ENCODE data around the gene CLSTN3.

The CLSTN3 gene
- total RNA-seq, result 19.5 to 56.2 (median 52.1) reads per million in 3 experiments

DNA sequence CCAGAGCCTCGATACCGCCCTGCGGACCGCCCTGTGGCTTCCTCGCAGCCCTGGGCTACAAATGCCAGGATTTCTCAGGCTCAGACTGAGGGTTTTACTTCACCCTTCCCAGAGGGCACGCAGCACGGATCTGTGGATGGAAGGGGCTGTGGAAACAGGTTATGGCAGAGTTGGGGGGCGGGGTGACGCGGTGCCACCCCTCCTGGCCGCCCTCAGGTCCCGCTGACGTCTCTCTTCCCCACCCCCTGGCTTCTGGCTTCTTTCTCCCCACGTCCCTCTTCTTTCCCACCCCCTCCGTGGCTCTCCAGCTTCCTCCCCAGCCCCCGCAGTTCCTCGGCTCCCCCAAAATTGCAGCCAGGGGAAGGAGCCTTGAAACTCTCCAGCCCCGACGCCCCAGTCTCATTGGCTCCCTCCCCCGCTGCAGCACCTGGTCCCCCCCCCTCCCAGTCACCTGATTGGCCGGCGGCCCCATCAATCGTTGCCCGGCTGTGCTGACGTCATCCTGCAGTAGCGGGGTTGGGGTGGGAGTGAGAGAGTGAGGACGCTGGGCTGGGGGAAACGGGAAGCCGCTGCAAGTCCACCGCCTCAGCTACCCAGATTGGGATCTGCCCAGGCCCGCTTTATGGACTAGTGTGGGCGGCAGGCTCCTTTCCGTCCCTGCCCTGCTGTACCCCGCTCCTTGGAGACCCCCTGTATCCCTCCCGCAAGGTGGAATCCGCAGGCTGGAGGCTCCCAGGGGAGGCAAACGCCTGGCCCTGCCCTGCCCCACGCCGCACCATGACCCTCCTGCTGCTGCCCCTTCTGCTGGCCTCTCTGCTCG lies at the start of gene CLSTN3:
CLSTN3 (plus strand) TSS at position 500 of the 820 bp plus-strand sequence; CDS start at position 778, 278 bp downstream.
- peak; percentile 84 for DNase-seq

DNA sequence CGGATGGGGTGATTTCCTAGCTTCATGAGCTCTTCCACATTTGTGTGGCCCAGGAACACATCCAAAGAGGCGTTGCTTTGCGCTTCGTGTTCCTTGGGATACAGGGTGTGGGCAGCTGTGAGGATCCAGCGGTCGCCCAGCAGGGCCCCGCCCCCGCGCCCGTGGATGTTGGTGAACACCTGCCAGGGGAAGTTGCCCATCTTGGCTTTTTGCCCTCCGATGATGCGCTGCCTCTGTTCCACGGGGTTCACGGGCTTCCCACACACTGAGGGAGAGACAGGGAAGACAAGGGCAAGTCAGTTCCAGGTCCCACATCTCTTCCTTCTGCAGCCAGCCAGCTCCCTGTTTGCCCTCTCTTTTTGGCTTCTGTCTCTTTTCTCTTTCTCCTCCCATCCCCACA lies 49.1 kb upstream of the CLSTN3 start:
- no peak for DNase-seq

DNA sequence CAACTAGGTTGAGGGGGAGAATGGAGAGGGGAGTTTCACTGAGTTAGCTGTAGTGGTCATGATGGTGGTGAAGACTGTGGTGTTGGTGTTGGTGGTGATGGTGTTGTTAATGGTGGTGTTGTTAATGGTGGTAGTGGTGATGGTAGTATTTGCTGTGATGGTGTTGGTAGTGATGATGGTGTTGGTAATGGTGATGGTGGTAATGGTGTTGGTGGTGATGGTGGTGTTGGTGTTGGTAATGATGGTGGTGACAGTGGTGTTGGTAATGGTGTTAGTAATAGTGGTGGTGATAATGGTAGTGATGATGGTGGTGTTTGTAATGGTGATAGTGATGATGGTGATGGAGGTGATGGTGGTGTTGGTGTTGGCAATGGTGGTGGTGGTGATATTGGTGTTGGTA lies 47.0 kb upstream of the CLSTN3 start:
- DNase-seq, result no peak

DNA sequence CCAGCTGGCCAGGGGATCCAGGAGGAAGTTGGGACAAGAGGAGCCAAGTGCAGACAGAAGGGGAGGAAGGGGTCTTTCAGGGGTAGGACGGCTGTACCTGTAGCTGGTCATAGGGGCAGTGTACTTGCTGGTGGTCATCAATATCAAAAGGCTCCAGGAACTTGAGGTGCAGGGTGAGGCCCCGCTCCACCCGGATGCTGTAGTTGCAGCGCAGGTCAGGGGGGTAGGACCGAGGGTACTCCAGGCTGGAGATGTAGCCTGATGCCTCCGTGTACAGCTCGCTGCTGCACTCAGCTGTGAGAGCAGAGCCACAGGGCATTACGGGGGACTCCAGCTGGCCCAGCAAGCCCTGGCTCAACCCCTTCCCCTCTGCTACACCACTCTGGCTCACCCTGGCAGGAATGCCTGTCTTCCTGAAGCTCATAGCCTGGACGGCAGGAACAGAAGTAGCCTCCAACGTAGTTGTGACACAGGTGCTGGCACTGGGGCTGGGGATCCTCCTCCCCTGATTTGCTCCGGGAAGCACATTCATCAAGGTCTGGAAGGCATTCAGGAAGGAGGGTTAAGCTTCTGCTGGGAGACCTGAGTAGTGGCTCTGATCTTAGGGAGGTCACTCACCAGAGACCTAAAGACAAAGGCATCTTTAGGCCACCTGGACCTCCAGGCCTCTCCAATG lies 40.8 kb upstream of the CLSTN3 start:
- DNase-seq, result no peak

- DNase-seq, result no peak
Measured at GRCh38 chr12:7090222-7090998, 39.8 kb upstream of the CLSTN3 start.

- DNase-seq, result no peak
Measured at GRCh38 chr12:7091171-7091570, 39.0 kb upstream of the CLSTN3 start.

DNA sequence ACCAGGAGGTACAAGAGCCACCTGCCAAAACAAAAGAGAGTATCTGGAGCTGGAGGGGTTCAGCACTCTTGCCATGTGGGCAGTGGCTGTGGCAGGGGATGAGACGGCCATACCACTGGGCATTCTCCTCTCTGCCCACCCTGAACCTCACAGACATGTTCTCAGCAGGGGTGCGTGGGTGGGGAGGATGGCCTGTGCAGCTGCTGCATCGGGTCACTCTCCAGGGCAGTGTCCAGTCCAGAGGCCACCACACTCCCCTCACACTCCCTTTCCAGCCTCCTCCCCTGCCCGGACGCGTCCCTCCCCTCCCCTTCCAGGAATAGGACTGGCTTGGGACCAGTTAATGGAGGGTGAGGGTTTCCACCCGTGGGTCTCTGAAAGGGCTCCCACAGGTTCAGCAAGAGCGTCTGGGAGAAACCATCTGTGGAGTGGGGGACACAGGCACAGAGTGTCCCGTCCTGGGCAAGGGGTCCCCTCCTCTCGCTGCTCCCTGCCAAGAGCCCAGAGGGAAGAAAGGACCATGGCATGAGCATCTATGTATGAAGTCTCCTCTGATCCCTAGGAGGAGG lies 38.4 kb upstream of the CLSTN3 start:
- DNase-seq, result no peak

DNA sequence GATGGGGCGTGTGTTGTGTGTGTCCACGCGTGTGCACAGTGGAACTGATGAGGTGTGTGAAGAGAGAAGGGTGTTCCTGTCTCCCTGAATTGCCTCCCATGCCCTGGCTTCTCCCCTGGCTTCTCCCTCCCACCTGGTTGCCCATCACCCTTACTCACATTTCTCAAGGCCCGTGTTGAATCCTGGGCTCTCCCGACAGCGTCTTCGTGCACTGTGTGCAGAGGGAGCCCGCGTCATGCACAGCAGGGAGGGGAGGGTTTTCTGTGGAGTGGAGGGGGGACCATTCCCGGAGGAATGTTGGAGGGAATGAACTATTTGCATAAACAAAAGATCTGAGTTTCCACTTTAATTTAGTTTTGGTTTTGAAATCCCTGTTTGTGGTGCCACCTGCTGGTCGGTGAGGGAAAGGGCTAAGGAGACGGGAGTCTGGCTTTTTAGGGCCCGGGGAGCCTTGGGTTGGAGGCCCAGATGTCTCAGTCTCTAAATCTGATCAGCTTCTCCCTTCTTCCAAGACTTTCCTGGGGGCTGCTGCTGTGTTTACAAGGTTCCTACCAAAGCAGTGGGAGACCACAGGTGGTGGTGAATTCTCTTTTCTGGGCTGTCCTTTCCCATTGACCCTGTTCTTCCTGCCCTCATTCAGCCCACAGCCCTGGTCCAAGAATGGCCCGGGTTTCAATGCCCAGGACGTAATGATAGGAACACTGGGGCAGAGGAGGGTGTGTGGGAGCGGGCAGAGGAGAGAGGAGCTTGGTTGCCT lies 37.8 kb upstream of the CLSTN3 start, which contains the start of gene C1R:
C1R (minus strand) TSS at position 217 of the 757 bp plus-strand sequence; CDS start at position 160, 57 bp downstream.
- DNase-seq, result peak; percentile 54

DNA sequence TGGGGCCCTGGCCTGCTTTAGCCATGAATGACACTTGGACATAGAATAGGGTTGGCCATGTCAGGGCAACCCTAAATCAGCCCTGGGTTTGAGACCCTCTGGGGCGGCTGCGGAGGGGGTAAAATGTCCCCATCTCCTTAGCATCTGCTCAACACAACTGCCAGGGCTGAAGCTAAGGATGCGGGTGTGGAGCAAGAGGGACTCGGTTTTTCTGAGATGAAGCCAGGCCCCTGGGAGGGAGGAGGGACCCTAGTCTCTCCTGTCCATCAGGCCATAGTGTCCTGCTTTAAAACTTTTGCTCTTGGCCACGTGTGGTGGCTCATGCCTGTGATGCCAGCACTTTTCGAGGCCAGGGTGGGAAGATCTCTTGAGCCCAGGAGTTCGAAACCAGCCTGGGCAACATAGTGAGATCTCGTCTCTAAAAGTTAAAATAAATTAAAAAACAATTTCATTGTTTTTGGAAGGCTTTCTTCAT lies 37.1 kb upstream of the CLSTN3 start:
- no peak for DNase-seq

- DNase-seq, result no peak
Measured at GRCh38 chr12:7093486-7093885, 36.7 kb upstream of the CLSTN3 start.

DNA sequence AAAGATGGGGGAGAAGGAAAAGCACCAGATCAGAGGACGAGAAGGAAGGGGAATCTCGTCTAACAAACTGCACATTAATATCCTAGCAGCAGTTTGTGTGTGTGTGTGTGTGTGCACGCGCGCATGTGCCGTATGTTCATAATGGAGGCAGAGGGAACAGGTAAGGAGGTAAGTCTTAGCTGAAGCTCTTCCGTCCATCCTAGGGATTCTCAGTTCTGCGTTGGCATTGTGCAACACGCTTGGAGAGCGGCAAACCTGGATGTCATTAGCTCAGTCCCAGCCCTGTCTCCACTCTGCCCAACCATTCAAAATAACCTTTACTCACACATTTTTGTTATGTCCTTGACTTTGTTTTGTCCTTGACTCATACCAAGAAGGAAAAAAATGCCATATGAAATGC lies 36.3 kb upstream of the CLSTN3 start:
- no peak for DNase-seq

DNA sequence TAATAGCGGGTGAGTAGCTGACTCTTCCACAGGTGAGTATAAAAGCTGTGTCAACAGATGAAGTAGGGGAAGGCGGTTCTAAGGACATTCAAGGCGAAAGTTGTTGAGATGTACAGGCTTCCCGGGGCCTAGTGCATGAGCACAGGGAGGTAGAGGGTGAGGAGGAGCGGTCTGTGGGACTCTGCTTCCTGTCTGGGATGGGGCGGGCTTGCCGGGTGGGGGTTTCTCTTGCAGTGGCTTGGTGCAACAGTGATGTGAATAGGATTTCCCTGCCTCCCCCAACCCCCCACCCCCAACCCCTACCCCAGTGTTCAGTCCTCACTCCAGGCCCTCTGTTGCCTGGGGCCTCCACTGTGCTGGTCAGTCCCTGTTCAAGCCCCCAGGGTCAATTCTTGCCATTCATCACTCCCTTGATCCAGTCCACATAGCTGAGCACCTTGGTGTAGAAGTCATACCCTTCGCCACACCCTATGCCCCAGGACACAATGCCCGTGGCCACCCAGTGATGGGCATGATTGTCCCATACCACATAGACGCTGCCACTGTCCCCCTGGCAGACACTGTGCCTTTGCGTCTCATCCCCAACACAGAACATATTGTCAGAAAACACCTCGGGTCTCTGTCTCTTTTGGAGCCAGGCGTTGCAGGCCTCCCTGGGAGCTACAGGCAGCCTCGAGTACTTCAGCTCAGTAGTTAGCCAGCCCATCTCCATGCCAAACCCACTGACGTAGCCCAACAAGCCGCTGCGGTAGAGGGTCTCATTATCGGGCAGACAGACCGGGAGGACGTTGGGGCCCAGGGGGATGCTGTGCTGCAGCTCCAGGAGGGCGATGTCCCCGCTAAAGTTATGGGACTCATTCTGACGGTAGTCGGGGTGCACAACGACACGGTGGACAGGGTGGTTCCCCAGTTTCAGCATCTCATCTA lies 33.9 kb upstream of the CLSTN3 start:
- no peak for DNase-seq

DNA sequence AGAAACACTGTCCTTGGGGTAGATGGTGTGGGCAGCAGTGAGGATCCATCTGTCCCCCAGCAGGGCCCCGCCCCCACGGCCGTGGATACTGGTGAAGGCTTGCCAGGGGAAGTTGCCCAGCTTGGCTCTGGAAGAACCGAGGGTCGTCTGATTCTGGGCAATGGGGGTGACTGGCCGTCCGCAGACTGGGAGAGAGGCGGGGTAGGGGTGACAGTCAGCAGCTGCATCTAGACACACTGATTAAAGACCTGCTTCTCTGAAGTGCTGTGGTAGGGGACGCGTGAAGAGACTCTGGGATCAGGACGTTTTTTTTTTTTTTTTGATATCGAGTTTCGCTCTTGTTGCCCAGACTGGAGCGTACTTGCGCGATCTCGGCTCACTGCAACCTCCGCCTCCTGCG lies 33.2 kb upstream of the CLSTN3 start:
- DNase-seq, result no peak

- no peak for DNase-seq
Measured at GRCh38 chr12:7099290-7099996, 30.7 kb upstream of the CLSTN3 start.

DNA sequence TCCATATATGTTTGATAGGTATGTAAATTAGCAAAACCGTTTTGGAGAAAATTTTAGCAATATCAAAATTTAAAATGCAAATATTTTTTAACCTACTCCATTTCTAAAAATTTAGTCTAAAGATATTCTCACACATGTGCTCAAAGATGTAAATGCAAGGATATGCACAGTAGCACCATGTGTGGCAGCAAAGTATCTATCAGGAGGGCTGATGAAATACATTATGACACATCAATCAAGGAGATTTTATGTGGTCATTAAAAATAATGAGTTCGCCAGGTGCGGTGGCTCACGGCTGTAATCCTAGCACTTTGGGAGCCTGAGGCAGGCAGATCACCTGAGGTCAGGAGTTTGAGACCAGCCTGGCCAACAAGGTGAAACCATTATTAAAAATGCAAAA lies 29.9 kb upstream of the CLSTN3 start:
- DNase-seq, result no peak

DNA sequence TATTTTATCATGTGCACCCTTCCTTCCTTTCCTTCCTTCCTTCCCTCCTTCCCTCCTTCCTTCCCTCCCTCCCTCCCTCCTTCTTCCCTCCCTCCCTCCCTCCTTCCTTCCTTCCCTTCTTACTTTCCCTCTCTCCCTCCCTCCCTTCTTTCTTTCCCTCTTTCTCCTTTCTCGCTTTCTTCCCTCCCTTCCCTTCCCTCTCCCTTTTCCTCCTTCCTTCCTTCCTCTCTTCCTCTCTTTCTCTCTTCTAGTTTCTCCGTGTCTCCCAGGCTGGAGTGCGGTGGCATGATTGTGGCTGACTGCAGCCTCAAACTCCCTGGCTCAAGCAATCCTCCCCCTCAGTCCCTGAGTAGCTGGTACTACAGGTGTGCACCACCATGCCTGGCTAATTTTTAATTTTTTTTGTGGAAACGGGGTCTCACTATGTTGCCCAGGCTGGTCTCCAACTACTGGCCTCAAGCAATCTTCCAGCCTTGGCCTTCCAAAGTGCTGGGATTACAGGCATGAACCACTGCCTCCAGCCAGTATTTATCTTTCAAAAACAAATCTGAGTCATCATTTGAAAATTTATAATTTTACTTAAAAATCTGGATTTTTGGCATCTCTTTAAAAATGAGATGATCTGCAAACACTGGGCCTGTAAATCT lies 29.0 kb upstream of the CLSTN3 start:
- no peak for DNase-seq

DNA sequence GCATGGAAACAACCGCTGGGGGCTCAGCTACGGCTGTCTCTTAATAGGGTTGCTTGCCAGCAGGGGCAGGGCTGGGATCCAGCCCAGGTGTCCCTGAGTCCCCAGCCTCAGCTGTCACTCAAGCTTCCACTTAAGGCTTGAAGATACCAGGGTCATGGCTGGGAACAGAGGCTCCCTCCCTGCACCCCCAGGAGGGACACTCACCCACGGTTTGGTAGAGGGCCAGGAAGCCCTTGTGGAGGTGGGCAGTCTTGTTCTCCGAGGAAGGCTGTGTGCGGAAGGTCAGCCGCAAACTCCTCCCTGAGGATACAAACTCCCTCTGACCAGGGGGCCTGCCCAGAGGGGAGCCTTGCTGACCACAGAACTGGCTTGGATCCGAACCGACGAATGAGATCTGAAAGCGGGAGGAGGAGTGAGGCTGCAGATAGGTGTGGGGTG lies 28.5 kb upstream of the CLSTN3 start:
- no peak for DNase-seq

- DNase-seq, result no peak
Measured at GRCh38 chr12:7102582-7102981, 27.6 kb upstream of the CLSTN3 start.

- DNase-seq, result no peak
Measured at GRCh38 chr12:7103837-7104584, 26.2 kb upstream of the CLSTN3 start.
